ENCODE measurements around the gene ADARB2. TPM values are rescaled to one million over a fixed set of nuclear protein-coding genes. Genes with fewer than 3 reads are reported as not detected.

Gene ADARB2
- total and polyA plus RNA-seq, 4 donors, result 0.22 to 1.3 (median 0.55) TPM

- Histone ChIP-seq H3K4me3 (no peak overlapping the region), H3K9me3 (ENCODE audit: control insufficient read depth in 4 of 4, insufficient read depth in 3 of 4, low read length in 3 of 4) (peaks cover 0 to 2% (median 0%) of the 10 kb centered on the region in 4 donors), H3K4me1 (ENCODE audit: control insufficient read depth in 5 of 5, insufficient read depth in 5 of 5, low read length in 5 of 5) (peaks cover 0 to 5% (median 0%) of the 10 kb centered on the region in 5 donors), H3K27me3 (ENCODE audit: control insufficient read depth in 3 of 3, insufficient read depth in 3 of 3, low read length in 2 of 3) (peaks cover 0 to 6% (median 4%) of the 10 kb centered on the region in 3 donors), H3K9ac (ENCODE audit: insufficient read depth in 1 of 2, low read length in 2 of 2) (no peak overlapping the region), H3K36me3 (ENCODE audit: control insufficient read depth in 4 of 4, insufficient read depth in 4 of 4, low read length in 4 of 4) (no peaks in the 10 kb centered on the region), H3K27ac (ENCODE audit: low read depth in 1 of 2, low read length in 1 of 2) (no peak overlapping the region)
- TF ChIP-seq CTCF (IDR thresholded peaks at IDR 0.05; ENCODE audit: control extremely low read depth, extremely low read depth), result no peak
- ATAC-seq (ENCODE audit: insufficient read depth, low FRiP score) (no peak), DNase-seq (no peak)
- WGBS, 2 donors, result 79 to 83% methylated on average over 9 of the region's 9 CpGs
Observed at GRCh38 chr10:1195828-1196227, 541.5 kb downstream of the ADARB2 start.

- no peak for DNase-seq
- H3K9ac ChIP-seq (ENCODE audit: insufficient read depth in 1 of 2, low read length in 2 of 2), result no peak overlapping the region
- TF ChIP-seq CTCF (IDR thresholded peaks at IDR 0.05; ENCODE audit: control extremely low read depth, extremely low read depth), result no peak
- H3K9me3 ChIP-seq (ENCODE audit: control insufficient read depth in 4 of 4, insufficient read depth in 3 of 4, low read length in 3 of 4), result no peaks in the 10 kb centered on the region
- H3K4me3 ChIP-seq, result no peak overlapping the region
- WGBS, 2 donors, result 78% methylated on average over 7 of the region's 7 CpGs
- H3K4me1 ChIP-seq (ENCODE audit: control insufficient read depth in 5 of 5, insufficient read depth in 5 of 5, low read length in 5 of 5), result peaks cover 0 to 5% (median 0%) of the 10 kb centered on the region in 5 donors
- no peak for ATAC-seq (ENCODE audit: insufficient read depth, low FRiP score)
- H3K27ac ChIP-seq (ENCODE audit: low read depth in 1 of 2, low read length in 1 of 2), result no peak overlapping the region
- H3K36me3 ChIP-seq (ENCODE audit: control insufficient read depth in 4 of 4, insufficient read depth in 4 of 4, low read length in 4 of 4), result no peaks in the 10 kb centered on the region
- peaks cover 0 to 4% (median 3%) of the 10 kb centered on the region in 3 donors for H3K27me3 ChIP-seq (ENCODE audit: control insufficient read depth in 3 of 3, insufficient read depth in 3 of 3, low read length in 2 of 3)
Observed at GRCh38 chr10:1194161-1194560, 543.2 kb downstream of the ADARB2 start.

- DNase-seq, result no peak
- ATAC-seq (ENCODE audit: insufficient read depth, low FRiP score), result no peak
- Histone ChIP-seq H3K9me3 (ENCODE audit: control insufficient read depth in 4 of 4, insufficient read depth in 3 of 4, low read length in 3 of 4) (no peaks in the 10 kb centered on the region), H3K27ac (ENCODE audit: low read depth in 1 of 2, low read length in 1 of 2) (no peak overlapping the region), H3K27me3 (ENCODE audit: control insufficient read depth in 3 of 3, insufficient read depth in 3 of 3, low read length in 2 of 3) (peaks cover 0 to 3% (median 2%) of the 10 kb centered on the region in 3 donors), H3K4me3 (no peak overlapping the region), H3K36me3 (ENCODE audit: control insufficient read depth in 4 of 4, insufficient read depth in 4 of 4, low read length in 4 of 4) (no peaks in the 10 kb centered on the region), H3K4me1 (ENCODE audit: control insufficient read depth in 5 of 5, insufficient read depth in 5 of 5, low read length in 5 of 5) (peaks cover 0 to 1% (median 0%) of the 10 kb centered on the region in 5 donors), H3K9ac (ENCODE audit: insufficient read depth in 1 of 2, low read length in 2 of 2) (no peak overlapping the region)
- TF ChIP-seq CTCF (IDR thresholded peaks at IDR 0.05; ENCODE audit: control extremely low read depth, extremely low read depth), result no peak
- WGBS, 2 donors, result 47 to 75% methylated on average over 4 of the region's 4 CpGs
Observed at GRCh38 chr10:1193561-1193960, 543.8 kb downstream of the ADARB2 start.

- H3K4me1 ChIP-seq (ENCODE audit: control insufficient read depth in 5 of 5, insufficient read depth in 5 of 5, low read length in 5 of 5), result peaks cover 0 to 2% (median 0%) of the 10 kb centered on the region in 5 donors
- no peak overlapping the region for H3K4me3 ChIP-seq
- H3K9me3 ChIP-seq (ENCODE audit: control insufficient read depth in 4 of 4, insufficient read depth in 3 of 4, low read length in 3 of 4), result no peaks in the 10 kb centered on the region
- no peaks in the 10 kb centered on the region for H3K36me3 ChIP-seq (ENCODE audit: control insufficient read depth in 4 of 4, insufficient read depth in 4 of 4, low read length in 4 of 4)
- ATAC-seq (ENCODE audit: insufficient read depth, low FRiP score) (no peak), DNase-seq (no peak)
- 69 to 74% methylated on average over 7 of the region's 7 CpGs for WGBS, 2 donors
- peaks cover 0 to 3% (median 0%) of the 10 kb centered on the region in 3 donors for H3K27me3 ChIP-seq (ENCODE audit: control insufficient read depth in 3 of 3, insufficient read depth in 3 of 3, low read length in 2 of 3)
- no peak overlapping the region for H3K27ac ChIP-seq (ENCODE audit: low read depth in 1 of 2, low read length in 1 of 2)
- no peak for TF ChIP-seq CTCF (IDR thresholded peaks at IDR 0.05; ENCODE audit: control extremely low read depth, extremely low read depth)
- no peak overlapping the region for H3K9ac ChIP-seq (ENCODE audit: insufficient read depth in 1 of 2, low read length in 2 of 2)
Observed at GRCh38 chr10:1191752-1192151, 545.6 kb downstream of the ADARB2 start.
